Measurements from ENCODE around the gene ATP9B.
"Not testable (repeated sequence)": the region's sequence is repeated elsewhere in the genome, so short reads cannot be mapped to it uniquely, and the experiment has no call there.

Gene ATP9B

GRCh38 chr18:79250301-79250981 lies 181.2 kb downstream of the ATP9B start:
- no peak for DNase-seq

DNA sequence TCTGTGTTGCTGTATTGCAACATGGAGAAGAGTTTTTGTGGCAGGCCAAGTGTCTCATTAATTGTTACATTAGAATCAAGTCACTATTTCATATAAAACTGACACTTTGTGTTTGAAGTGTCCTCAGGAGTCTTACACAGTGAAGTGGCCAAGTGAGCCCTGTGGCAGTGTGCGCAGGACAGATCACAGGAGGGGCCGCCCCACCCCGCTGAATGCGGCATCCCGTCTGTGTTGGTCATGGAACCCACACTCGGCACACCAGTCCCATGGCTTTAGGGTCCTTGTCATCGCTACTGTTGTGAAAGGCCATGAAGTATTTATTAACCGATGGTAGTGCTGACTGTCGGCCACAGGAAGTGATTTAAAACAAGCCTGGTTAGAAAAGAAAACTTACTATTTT lies 181.8 kb downstream of the ATP9B start:
- no peak for DNase-seq

- DNase-seq: no peak
These were observed 183.9 kb downstream of the ATP9B start for GRCh38 chr18:79252904-79253633.

GRCh38 chr18:79257480-79257879 lies 188.3 kb downstream of the ATP9B start:
- no peak for DNase-seq

DNA sequence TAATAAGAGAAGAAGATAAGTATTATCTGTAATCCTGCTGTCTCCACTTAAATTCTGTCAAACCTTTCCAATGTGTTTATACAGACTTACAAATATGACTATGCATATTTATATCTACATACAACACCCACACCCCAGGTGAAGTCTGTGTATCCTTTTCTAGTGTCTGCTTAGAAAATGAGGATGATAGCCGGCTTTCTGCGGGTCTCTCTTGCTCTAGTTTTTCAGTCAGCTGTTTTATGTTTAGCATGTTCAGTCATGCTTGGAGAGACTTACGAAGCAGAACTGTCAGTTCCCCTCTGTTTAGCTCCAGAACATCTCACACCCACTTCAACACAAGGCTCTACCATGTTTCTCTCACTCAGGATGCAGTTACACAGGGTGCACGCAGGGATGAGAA lies 189.3 kb downstream of the ATP9B start:
- no peak for DNase-seq

GRCh38 chr18:79259218-79259617 lies 190.0 kb downstream of the ATP9B start:
- no peak for DNase-seq

DNA sequence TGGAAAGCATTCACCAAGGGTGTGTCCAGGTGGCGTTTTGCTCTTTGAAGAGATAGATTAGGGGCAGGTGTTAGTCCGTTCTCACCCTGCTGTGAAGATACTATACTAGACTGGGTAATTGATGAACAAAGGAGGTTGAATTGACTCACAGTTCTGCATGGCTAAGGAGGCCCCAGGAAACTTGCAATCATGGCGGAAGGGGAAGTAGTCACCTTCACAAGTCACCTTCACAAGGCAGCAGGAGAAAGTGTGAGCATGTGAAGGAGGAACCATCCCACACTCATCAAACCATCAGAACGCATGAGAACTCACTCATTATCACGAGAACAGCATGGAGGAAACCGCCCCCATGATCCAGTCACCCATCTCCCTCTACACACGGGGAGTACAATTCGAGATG lies 190.8 kb downstream of the ATP9B start:
- no peak for DNase-seq

DNA sequence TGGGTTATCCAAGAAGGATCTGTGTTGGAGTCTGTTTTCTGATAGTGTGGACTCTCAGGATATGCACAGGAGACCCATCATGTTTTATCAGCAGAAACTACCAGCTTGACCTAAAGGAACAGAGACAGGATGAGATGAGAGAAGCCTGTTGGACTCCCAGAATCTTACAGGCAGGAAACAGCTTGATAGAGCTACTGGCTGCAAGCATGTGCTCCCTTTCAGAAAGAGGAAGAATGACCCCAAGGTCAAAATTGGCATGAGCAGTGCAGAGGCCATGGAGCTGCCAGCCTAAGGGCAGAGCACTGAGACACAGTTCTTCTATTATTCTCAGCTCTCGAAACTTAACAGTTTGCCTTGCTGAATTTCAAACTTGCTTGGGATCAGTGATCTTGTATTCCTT lies 191.3 kb downstream of the ATP9B start:
- DNase-seq: no peak

- DNase-seq: not testable (repeated sequence)
These were observed 195.9 kb downstream of the ATP9B start for GRCh38 chr18:79265068-79265467.

- not testable (repeated sequence) for DNase-seq
These were observed 202.6 kb downstream of the ATP9B start for GRCh38 chr18:79271812-79272211.

- DNase-seq: no peak
These were observed 203.7 kb downstream of the ATP9B start for GRCh38 chr18:79272916-79273315.

DNA sequence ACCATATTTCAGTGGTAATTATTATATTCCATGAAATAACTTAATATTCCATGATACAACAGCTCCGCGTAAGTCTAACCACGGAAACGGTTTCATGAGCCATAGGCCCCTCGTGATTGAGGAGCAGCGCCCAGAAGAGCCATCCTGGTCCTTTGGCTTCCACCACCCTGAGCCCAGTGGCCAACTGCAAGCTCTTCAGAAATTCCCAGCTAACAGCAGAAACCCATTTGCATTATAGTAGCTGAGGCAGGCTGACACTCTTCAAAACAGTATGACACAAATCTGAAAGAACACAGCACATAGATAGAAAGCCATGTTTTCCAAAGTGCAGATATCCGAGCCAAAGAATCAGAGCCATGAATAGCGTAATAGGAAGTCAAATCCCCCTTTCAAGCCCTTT lies 205.6 kb downstream of the ATP9B start:
- no peak for DNase-seq

DNA sequence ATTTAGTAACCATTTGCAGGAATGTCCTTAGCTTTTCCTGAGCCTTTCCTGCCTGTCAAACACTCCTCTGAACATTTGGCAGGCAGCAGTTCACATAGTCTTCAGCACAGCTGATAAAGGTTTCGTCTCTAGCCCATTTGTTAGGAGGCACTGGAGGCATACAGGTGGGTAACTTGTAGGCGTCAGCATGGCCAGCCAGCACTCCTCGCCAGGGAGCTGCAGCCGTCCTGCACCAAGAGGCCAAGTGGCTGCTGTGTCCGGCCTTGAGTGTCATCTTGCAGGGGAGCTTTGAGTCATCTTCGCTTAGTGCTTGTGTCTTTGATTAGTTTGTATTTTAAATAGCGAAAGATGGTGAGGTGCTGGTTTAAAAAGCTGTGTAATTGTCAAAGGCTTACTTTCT lies 206.3 kb downstream of the ATP9B start:
- DNase-seq: no peak

- no peak for DNase-seq
These were observed 206.8 kb downstream of the ATP9B start for GRCh38 chr18:79275992-79276391.

- no peak for DNase-seq
These were observed 209.7 kb downstream of the ATP9B start for GRCh38 chr18:79278896-79279295.

GRCh38 chr18:79283131-79283810 lies 214.1 kb downstream of the ATP9B start:
- no peak for DNase-seq

DNA sequence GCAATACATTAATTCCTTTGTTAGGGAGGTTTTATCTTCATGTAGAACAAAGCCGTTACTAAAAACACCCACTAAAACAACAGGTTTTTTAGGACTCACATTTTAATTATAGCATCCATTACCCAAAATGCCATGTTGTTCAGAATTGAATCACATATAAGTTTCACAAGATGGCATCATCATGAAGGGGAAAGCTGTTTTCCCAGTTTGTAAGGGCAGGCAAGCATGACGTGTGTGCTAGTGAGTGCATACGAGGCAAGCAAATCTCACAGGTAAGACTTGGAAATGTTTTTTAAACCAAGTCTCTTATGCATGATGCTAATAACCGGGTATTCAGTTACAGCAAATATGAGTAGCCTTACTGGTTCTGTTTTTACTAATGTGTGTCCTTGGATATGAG lies 214.7 kb downstream of the ATP9B start:
- no peak for DNase-seq

GRCh38 chr18:79285191-79285590 lies 216.0 kb downstream of the ATP9B start:
- DNase-seq: not testable (repeated sequence)

GRCh38 chr18:79290409-79290808 lies 221.2 kb downstream of the ATP9B start:
- not testable (repeated sequence) for DNase-seq

DNA sequence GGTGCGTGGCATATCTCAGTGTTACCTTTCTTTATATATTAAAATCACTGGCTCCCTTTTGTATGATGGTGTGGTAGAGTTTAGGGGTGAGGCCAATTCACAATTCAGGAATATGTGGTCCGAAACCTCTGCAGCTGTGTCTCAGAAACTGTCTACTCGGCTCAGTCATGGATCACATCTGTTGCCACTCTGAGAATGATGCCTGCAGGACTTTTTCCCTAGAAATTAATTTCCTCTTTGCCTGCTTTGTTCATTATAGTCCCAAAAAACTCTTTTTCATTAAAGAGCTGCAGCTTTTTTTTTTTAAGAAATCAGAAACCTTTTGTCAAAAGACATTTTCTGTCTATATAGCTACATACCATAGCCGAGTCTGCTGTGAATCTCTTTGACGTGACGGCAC lies 221.7 kb downstream of the ATP9B start:
- no peak for DNase-seq

GRCh38 chr18:79294235-79294634 lies 225.0 kb downstream of the ATP9B start:
- DNase-seq: no peak

DNA sequence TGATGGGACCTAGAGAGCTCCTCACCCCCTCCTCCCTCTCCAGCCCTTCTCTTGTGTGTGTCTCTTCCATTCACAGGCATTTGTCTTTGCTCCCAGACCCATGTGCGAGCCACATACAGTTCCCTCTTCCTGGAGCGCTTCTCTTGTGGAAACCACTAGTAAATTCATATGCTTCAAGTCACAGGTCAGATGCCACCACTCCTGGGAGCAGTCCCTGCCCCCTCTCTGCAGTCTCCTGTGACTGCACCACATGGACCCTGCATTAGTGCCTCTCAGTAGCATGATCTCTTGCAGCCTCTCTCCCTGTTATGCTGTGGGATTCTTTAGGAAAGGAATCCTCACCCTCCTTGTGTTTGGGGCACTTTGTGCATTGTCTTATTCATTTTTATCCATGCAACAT lies 230.1 kb downstream of the ATP9B start:
- no peak for DNase-seq

- no peak for DNase-seq
These were observed 230.5 kb downstream of the ATP9B start for GRCh38 chr18:79299711-79300110.

DNA sequence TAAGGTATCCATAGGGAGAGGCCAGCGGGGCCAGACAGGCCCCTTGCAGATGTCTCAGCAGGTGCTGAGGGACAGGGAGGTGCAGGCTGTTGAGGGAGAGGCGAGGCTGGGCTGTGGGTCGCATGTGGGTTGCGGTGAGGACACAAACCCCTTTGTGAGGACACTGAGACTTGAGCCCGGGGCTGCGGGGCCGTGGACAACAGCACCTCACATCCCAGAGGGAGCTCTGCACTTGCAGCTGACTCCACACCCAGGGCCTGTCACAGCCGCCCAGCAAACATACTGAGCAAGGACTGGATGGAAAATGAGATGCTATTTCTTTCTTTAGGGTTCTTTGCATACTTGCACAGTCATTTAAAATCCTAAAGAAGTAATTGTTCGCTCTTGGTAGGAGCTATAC lies 231.2 kb downstream of the ATP9B start:
- no peak for DNase-seq
